SK-N-SH treated with all-trans-retinoic acid at 6 μM for 48 hours (cell line): Measurements from ENCODE around the gene ACOXL.

Experiments
- ISL1 ChIP-seq: fragments of 250-450 bp; sonication (Bioruptor Pico); IDR thresholded peaks from 2 replicates; pipeline ENCODE4 v2.1.2; 2022; ENCODE audit warnings: mild to moderate bottlenecking, moderate library complexity
- TOX ChIP-seq: fragments of 250-450 bp; sonication (Bioruptor Pico); IDR thresholded peaks from 2 replicates; pipeline ENCODE4 v1.8.0; 2021; ENCODE audit warnings: mild to moderate bottlenecking, moderate library complexity, borderline replicate concordance

DNA sequence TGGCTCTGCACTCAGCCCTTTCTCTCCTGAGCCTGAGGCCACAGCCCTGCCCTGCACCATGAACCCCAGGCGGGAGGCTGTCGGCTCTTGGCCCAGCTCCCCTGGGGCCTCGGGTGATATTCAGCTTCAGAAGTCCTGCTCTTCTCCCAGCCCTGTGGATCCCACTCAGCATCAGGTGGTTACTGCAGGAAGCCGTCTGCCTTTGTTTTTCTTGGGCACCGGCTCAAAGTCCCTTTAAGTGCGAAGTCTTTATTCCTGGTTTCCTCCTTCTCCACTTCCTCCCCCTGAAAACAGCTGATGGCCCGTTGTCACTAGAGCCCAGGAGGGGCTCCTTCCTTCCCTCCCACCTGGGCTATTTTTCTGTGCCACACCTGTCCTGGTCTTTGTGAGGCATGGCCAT is 226.8 kb downstream of the ACOXL start:
- TF ChIP-seq TOX (CRISPR knock-in tag) = no peak
- no peak for TF ChIP-seq ISL1
